Ascending aorta (tissue), 2 donors: ENCODE results near the gene NOL4L. TPM values are rescaled to one million over a fixed set of nuclear protein-coding genes. Genes with fewer than 3 reads are reported as not detected.

Experiments used
- DNase-seq, 2 donors: peaks; one replicate each; pipeline ENCODE4 v3.0.0-alpha.2; 2019; ENCODE audit warnings: low spot score in 2 of 2
- H3K27ac ChIP-seq, 2 donors: fragments of 200-600 bp; sonication (generic); one replicate each; pipeline ENCODE4 v1.5.1; 2016 to 2017; ENCODE audit warnings: mild to moderate bottlenecking in 1 of 2
- H3K27me3 ChIP-seq: fragments of 200-600 bp; sonication (generic); one replicate; pipeline ENCODE4 v1.5.1; 2017
- H3K36me3 ChIP-seq, 2 donors: fragments of 200-600 bp; sonication (generic); one replicate each; pipeline ENCODE4 v1.5.1; 2016
- H3K4me1 ChIP-seq, 2 donors: fragments of 200-600 bp; sonication (generic); one replicate each; pipeline ENCODE4 v1.5.1; 2016 to 2017; ENCODE audit warnings: mild to moderate bottlenecking in 1 of 2
- H3K4me3 ChIP-seq, 2 donors: fragments of 200-600 bp; sonication (generic); one replicate each; pipeline ENCODE4 v1.5.1; 2016 to 2017; ENCODE audit warnings: mild to moderate bottlenecking in 1 of 2
- H3K9me3 ChIP-seq, 2 donors: fragments of 200-600 bp; sonication (generic); one replicate each; pipeline ENCODE4 v1.5.1; 2016
- CTCF ChIP-seq, 3 experiments: fragments of 200-600 bp in 2 of 3; fragments of 450-650 bp in 1 of 3; sonication (generic) in 2 of 3; IDR thresholded peaks; one replicate each; pipeline ENCODE4 v1.5.1; 2016 to 2019; ENCODE audit warnings: antibody characterized with exemption in 3 of 3, mild to moderate bottlenecking in 1 of 3, moderate library complexity in 1 of 3
- intact Hi-C: fragments of 100-400 bp; cut with DNase I; formaldehyde crosslinking; loops from one replicate; pipeline ENCODE4 v1.15.1; 2023
- total RNA-seq: library from RNA; depleted of rRNA; stranded (reverse); fragments of >200 nt; gene quantifications from one replicate; pipeline ENCODE4 v1.1.0, GENCODE V29; 2016

Gene NOL4L
- total RNA-seq, 1 donor from 2014 or later = 19.8 TPM

- TF ChIP-seq CTCF (IDR thresholded peaks at IDR 0.05) = no peak
- DNase-seq = no peak
- H3K4me3 ChIP-seq = no peak overlapping the region
- H3K27ac ChIP-seq = no peak overlapping the region
- intact Hi-C loops = no loop called here
- no peaks in the 10 kb centered on the region for H3K4me1 ChIP-seq
- H3K27me3 ChIP-seq = no peaks in the 10 kb centered on the region
- H3K36me3 ChIP-seq = no peaks in the 10 kb centered on the region
- no peaks in the 10 kb centered on the region for H3K9me3 ChIP-seq
These were observed 13.6 kb downstream of the NOL4L start for GRCh38 chr20:32571566-32571965.

GRCh38 chr20:32570401-32571190, 14.5 kb downstream of the NOL4L start:
- H3K9me3 ChIP-seq = no peaks in the 10 kb centered on the region
- intact Hi-C loops = no loop called here

GRCh38 chr20:32569380-32570305, 15.5 kb downstream of the NOL4L start:
- no peaks in the 10 kb centered on the region for H3K27me3 ChIP-seq
- H3K9me3 ChIP-seq = no peaks in the 10 kb centered on the region
- intact Hi-C loops = no loop called here
- H3K27ac ChIP-seq = no peak overlapping the region
- H3K36me3 ChIP-seq = no peaks in the 10 kb centered on the region
- DNase-seq = no peak
- H3K4me1 ChIP-seq = no peaks in the 10 kb centered on the region
- H3K4me3 ChIP-seq = no peak overlapping the region
- no peak for TF ChIP-seq CTCF (IDR thresholded peaks at IDR 0.05)

More at GRCh38 chr20:32570401-32571190, 14.5 kb downstream of the NOL4L start:
- no peaks in the 10 kb centered on the region for H3K27me3 ChIP-seq
- no peak for TF ChIP-seq CTCF (IDR thresholded peaks at IDR 0.05)
- no peak overlapping the region for H3K27ac ChIP-seq
- H3K36me3 ChIP-seq = no peaks in the 10 kb centered on the region
- no peak overlapping the region for H3K4me3 ChIP-seq
- H3K4me1 ChIP-seq = no peaks in the 10 kb centered on the region
- DNase-seq = no peak

- H3K27ac ChIP-seq = no peak overlapping the region
- no peaks in the 10 kb centered on the region for H3K4me1 ChIP-seq
- H3K9me3 ChIP-seq = no peaks in the 10 kb centered on the region
- no peaks in the 10 kb centered on the region for H3K36me3 ChIP-seq
- DNase-seq = no peak
- H3K27me3 ChIP-seq = no peaks in the 10 kb centered on the region
- no peak overlapping the region for H3K4me3 ChIP-seq
- intact Hi-C loops = no loop called here
- TF ChIP-seq CTCF (IDR thresholded peaks at IDR 0.05) = no peak
These were observed 16.1 kb downstream of the NOL4L start for GRCh38 chr20:32569018-32569379.

GRCh38 chr20:32567384-32568178, 17.6 kb downstream of the NOL4L start:
- H3K9me3 ChIP-seq = no peaks in the 10 kb centered on the region
- no peak overlapping the region for H3K27ac ChIP-seq
- no peaks in the 10 kb centered on the region for H3K27me3 ChIP-seq
- no peaks in the 10 kb centered on the region for H3K4me1 ChIP-seq
- no peak overlapping the region for H3K4me3 ChIP-seq
- intact Hi-C loops = no loop called here
- no peaks in the 10 kb centered on the region for H3K36me3 ChIP-seq
- no peak for TF ChIP-seq CTCF (IDR thresholded peaks at IDR 0.05)
- DNase-seq = no peak
